GM12892 (cell line): ENCODE results near the gene RAB29. TPM values are rescaled to one million over a fixed set of nuclear protein-coding genes. Genes with fewer than 3 reads are reported as not detected.
A peak's percentile ranks its signal among the peaks of the same experiment; 100 is the strongest.
"Not testable (repeated sequence)": the region's sequence is repeated elsewhere in the genome, so short reads cannot be mapped to it uniquely, and the experiment has no call there.

Experiments
- DNase-seq: peaks from one replicate; pipeline ENCODE4 v3.0.0; 2011; ENCODE audit not compliant: insufficient read length
- FAIRE-seq: peaks from 2 replicates; lab custom pipeline; 2011; peaks lifted over from hg19 to GRCh38; lab: Jason Lieb, UNC
- POLR2A ChIP-seq: IDR thresholded peaks from 2 replicates; pipeline ENCODE4 v1.6.1; 2011; ENCODE audit warnings: low read depth, low read length, control low read depth
- POLR2AphosphoS5 ChIP-seq: IDR thresholded peaks from 2 replicates; pipeline ENCODE4 v1.6.1; 2011; ENCODE audit warnings: low read depth, low read length, control low read depth
- TAF1 ChIP-seq: IDR thresholded peaks from 2 replicates; pipeline ENCODE4 v1.6.1; 2011; ENCODE audit warnings: low read depth, mild to moderate bottlenecking, control low read depth, low read length, borderline replicate concordance
- polyA plus RNA-seq: library from polyadenylated mRNA; unstranded; fragments of >200 nt; gene quantifications from one replicate; pipeline ENCODE4 v1.2.1, GENCODE V29; 2012; ENCODE audit warnings: missing spikeins, inconsistent platforms; ENCODE audit not compliant: missing spikeins

Gene RAB29, protein sequence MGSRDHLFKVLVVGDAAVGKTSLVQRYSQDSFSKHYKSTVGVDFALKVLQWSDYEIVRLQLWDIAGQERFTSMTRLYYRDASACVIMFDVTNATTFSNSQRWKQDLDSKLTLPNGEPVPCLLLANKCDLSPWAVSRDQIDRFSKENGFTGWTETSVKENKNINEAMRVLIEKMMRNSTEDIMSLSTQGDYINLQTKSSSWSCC
- 14.0 TPM for polyA plus RNA-seq

DNA sequence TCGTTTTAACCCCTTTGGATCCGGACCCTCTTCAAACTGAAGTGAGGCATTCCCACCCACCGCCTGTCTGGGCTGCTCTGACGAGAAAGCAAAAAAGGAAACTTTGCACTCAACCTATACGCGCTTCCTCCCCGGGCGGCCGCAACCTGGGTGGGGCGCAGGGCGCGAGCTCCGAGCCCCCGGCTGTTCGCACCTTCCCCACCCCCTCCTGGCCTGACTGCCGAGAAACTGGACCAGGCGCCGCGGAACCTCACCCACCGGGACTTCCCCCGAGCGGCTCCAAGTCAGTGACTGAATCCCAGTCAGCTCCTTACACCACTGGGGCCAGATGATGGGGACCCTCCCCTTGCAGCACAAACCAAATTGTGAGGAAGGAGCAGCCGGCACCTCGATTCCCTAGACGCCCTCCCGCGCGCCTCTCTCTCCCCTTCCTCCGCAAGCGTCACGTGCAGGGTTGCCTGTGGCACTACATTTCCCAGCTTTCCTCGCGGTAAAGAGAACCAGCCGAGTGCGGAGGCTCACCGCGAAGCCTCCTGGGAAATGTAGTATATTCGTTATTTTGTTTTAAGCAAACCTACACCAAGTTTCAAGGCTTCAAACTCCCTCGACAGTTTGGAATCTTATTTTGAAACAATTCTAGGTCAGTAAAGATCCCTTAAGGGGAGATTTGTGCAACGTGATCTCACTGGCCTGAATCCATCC is at the start of gene RAB29:
Gene RAB29 (minus strand): TSS at position 468 of the 702 bp plus-strand sequence. CDS start 526 bp downstream, outside the sequence.
- no peak for TF ChIP-seq TAF1
- peak; percentile 49; the same call in 1 of the 2 replicates for TF ChIP-seq POLR2A
- no peak for TF ChIP-seq POLR2AphosphoS5
- FAIRE-seq (peak; percentile 87), DNase-seq (peak; percentile 62)

DNA sequence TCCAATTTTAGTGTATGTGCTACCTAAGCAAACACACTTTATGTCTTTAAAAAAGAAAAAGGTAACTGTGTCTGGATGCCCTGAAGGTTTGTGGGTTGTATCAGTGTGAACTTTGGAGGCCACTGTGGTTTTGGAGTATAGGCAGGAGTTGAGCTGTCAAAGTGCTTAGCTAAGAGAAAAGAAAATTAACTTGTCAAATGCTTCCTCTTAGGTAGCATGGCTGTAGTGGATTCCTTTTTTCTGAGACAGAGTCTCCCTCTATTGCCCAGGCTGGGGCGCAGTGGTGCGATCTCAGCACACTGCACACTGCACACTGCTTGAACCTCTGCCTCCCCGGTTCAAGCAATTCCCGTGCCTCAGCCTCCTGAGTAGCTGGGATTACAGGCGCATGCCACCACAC is 48.9 kb upstream of the RAB29 start:
- no peak for DNase-seq
- TF ChIP-seq POLR2A: no peak
- no peak for TF ChIP-seq TAF1
- no peak for TF ChIP-seq POLR2AphosphoS5
- no peak for FAIRE-seq

DNA sequence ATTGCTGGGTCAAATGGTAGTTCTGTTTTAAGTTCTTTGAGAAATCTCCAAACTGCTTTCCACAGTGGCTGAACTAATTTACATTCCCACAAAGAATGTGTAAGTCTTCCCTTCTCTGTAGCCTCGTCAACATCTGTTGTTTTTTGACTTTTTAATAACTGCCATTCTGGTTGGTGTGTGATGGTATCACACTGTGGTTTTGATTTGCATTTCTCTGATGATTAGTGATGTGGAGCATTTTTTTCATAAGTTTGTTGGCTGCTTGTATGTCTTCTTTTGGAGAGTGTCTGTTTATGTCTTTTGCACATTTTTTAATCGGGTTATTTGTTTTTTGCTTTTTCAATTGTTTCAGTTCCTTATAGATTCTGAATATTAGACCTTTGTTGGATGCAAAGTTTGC is 48.0 kb upstream of the RAB29 start:
- DNase-seq, FAIRE-seq: not testable (repeated sequence)

DNA sequence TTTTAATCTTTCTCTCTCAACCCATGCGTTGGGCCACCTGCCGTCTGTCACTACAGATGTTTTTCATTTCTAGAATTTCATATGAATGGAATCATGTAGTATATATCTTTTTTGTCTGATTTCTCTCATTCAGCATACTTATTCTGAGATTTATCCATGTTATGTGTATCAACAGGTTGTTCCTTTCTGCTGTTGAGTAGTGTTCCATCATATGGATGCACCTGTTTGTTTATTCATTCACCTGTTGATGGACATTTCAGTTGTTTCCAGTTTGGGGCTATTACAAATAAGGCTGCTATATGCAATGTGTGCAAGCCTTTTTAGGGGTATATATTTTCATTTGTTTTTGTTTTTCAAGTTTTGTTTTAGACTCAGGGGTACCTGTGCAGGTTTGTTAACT is 47.1 kb upstream of the RAB29 start:
- DNase-seq (no peak), FAIRE-seq (no peak)
- TF ChIP-seq POLR2A: no peak
- TF ChIP-seq TAF1: no peak
- TF ChIP-seq POLR2AphosphoS5: no peak

DNA sequence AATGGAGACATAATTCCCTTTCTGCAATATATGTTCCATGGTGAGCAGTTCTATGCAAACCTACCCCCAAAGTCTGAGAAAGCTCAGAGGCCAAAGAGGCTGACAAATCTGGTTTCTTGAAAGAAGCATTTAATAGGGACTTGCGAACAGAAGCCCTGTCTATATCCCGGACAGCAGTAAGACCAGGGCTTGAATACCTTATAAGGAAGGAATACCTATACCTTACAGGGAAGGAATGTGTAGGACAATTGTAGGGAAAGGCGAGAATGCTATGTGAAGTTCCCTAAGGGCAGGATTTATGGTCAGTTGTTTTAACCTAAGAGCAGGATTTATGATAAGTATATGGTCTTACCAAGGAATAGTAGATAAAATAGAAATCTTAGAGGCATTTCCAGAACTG is 42.7 kb upstream of the RAB29 start:
- no peak for DNase-seq
- TF ChIP-seq TAF1 (no peak), POLR2AphosphoS5 (no peak), POLR2A (no peak)
- FAIRE-seq: no peak

DNA sequence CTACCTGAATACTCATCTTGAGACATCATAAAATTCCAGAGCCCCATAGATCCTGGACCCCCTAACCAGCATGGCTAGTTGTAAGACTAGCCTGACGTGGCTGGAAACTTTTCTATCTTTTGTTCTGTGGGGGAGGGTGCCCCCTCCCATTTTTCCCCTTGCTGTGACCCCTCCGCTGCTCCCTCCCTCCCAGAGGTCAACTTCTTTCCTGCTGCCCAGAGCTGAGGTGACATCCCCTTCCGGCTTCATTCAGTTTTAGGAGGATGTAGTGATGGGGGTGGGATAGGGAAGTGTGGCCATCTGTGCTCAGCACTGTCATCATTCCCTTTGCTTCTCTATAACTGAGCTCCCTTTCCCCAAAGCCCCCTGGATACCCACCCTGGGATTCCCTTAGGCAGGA is 42.1 kb upstream of the RAB29 start:
- TF ChIP-seq POLR2AphosphoS5: no peak
- no peak for TF ChIP-seq TAF1
- TF ChIP-seq POLR2A: no peak
- no peak for DNase-seq
- FAIRE-seq: no peak

DNA sequence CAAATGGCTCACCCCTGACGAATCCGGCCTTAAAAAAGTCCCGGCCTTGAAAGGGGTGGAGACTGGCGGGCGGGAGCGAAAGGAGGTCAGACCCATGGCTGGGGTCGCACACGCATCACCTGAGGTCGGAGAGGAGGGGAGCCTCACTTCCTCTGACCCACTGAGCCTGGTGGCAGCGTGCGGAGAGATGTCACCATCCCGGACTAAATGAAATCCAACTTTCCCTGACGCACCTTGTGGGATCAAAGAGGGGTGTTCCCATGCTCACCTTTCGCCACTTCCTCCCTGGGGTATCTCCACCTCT is 38.4 kb upstream of the RAB29 start:
- no peak for TF ChIP-seq POLR2AphosphoS5
- no peak for TF ChIP-seq POLR2A
- no peak for TF ChIP-seq TAF1
- DNase-seq (no peak), FAIRE-seq (no peak)

DNA sequence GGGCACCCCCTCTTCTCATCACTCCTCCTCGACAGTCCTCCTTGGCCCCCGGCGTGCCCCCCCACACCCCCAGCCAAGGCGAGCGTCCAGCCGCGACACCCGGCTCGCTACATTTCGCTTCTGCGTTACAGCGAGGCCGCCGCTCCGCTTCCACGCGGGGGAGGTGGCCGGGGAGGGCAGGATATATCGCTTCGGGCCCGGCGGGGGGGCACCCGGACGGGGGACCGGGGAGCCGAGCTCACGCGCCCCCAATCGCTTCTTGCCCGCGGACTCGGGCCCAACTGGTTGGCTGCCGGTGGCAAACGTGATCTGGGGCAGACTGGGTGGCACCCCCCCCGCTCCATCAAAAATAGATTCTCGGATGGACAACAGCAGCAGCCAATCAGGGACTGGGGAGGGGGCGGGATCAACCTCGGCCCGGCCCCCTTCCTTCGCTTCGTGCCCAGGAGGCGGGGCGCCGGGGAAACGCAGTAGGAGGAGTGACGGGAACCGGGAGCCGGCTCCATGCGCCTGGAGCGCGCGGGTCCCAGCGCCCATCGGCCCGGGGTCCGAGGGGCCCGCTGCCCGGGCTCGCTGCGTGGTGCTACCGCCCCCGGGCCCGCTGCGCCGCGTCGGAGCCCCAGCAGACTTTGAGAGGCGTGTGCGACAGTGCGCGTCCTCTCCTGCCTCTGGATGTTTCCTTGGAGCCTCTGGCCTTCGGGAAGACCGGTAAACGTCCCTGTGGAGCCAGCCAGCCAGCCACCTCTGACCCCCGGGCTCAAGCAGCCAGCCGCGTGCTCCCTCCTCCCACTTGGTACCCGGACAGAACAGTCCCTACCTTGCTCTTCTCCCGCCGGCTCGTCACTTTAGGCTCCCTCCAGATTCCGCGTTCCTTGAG is 37.8 kb upstream of the RAB29 start, which contains the start of gene SLC41A1:
Gene SLC41A1 (minus strand): TSS at position 321 of the 877 bp plus-strand sequence. CDS start 2,757 bp downstream, outside the sequence.
- FAIRE-seq: peak; percentile 27

DNA sequence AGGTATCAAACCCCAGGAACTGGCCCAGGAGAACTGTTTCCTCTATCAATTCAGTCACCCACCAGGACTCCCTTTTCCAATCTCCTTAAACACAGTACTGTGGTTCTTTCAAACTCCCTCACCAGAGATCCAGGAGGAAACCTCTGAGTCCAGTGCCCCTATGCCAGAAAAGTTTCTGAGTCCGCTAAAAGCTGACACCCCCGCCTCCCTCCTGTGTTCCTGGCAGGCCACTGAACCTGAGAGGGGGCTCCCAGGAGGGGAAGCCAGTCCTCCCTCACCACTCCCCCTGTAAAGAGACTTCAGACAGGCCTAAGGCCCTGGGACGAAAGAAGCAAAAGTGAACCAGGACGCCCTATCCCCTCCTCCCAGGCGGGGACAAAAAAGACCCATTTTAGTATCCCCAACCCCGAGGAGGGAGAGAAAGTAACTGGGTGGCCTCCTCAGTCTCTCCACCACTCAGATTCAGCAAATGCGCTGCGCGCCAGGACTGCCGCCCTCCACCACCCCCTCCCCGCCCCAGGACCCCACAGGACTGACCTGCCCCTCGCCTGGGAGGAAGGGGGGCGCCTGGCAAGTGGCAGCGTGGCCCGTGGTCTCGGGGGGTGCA is 37.1 kb upstream of the RAB29 start:
- FAIRE-seq: no peak
- TF ChIP-seq TAF1 (no peak), POLR2A (no peak), POLR2AphosphoS5 (no peak)
- DNase-seq: no peak

More for the DNA sequence above, 37.8 kb upstream of the RAB29 start, which contains the start of gene SLC41A1:
- TF ChIP-seq TAF1 (no peak), POLR2A (no peak), POLR2AphosphoS5 (no peak)
- DNase-seq: peak; percentile 91

DNA sequence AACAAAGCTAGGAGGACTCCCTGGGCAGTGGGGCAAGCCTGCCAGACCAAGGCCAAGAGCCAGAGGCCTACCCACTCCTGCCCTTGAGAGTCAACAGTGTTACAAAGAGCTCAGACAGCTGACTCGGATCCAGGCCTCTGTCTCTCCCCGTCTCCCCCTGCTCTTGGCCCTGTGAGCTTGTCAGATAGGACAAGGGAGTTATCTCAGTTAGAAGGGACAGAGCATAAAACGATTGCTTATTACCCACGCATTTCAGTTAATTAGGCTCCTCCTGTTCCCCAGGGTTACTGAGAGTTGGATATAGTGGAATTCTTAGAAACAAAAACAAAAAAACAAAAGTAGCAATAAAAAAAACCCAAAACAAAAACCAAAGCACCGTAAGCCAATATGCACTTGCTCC is 36.4 kb upstream of the RAB29 start:
- FAIRE-seq: no peak
- DNase-seq: no peak
- TF ChIP-seq POLR2A (no peak), POLR2AphosphoS5 (no peak), TAF1 (no peak)
